Esophagus muscularis mucosa (tissue), 3 donors: ENCODE measurements around the gene TTC24.

Source experiments
- POLR2A ChIP-seq: fragments of 450-650 bp; IDR thresholded peaks from one replicate; pipeline ENCODE4 v1.6.1; 2017; ENCODE audit warnings: antibody characterized with exemption, moderate library complexity, mild to moderate bottlenecking, low read depth
- TF ChIP-seq, protein P1 (sequence below), 3 experiments: fragments of 200-600 bp in 2 of 3; fragments of 450-650 bp in 1 of 3; sonication (generic) in 2 of 3; IDR thresholded peaks; one replicate each; pipeline ENCODE4 v1.5.1; 2017 to 2019; ENCODE audit warnings: antibody characterized with exemption in 3 of 3, mild to moderate bottlenecking in 2 of 3, moderate library complexity in 1 of 3

- TF ChIP-seq, protein P1, sequence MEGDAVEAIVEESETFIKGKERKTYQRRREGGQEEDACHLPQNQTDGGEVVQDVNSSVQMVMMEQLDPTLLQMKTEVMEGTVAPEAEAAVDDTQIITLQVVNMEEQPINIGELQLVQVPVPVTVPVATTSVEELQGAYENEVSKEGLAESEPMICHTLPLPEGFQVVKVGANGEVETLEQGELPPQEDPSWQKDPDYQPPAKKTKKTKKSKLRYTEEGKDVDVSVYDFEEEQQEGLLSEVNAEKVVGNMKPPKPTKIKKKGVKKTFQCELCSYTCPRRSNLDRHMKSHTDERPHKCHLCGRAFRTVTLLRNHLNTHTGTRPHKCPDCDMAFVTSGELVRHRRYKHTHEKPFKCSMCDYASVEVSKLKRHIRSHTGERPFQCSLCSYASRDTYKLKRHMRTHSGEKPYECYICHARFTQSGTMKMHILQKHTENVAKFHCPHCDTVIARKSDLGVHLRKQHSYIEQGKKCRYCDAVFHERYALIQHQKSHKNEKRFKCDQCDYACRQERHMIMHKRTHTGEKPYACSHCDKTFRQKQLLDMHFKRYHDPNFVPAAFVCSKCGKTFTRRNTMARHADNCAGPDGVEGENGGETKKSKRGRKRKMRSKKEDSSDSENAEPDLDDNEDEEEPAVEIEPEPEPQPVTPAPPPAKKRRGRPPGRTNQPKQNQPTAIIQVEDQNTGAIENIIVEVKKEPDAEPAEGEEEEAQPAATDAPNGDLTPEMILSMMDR (IDR thresholded peaks at IDR 0.05): no peak
- no peak for TF ChIP-seq POLR2A
Observed at GRCh38 chr1:156571261-156571852, 8.2 kb upstream of the TTC24 start.
